ENCODE results near the gene TMPRSS6. TPM values are rescaled to one million over a fixed set of nuclear protein-coding genes. Genes with fewer than 3 reads are reported as not detected.

Gene TMPRSS6
- total RNA-seq, 2 experiments from 2014 or later: 11.3 to 12.4 TPM

GRCh38 chr22:37080838-37081237 lies 28.7 kb downstream of the TMPRSS6 start:
- POLR2A ChIA-PET: interaction anchor here (1.1 to 5.2 kb wide), 6 partner anchors 10 to 159 kb away, joined by 3 to 70 read pairs (median 4); partner anchors contain the start of gene IL2RB
- peak overlapping the region; percentile 99 for H3K27ac Mint-ChIP-seq

DNA sequence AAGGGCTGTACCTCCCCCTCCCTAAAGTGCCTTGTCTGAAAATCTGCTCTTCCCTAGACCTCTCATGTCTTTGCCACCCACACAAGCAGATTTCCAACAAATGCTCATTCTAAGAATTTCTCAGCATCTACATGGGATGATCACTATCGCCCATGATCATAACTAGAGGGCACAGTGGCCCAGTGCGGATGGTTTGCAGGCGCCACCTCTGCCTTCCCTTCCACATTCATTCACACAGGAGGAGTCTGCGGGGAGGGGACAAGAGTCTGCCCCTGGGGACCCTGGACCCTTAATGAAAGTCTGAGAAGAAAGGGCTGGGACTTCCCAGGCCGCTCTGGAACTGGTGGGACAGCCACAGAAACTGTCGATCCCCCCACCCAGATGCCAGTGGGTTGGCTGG lies 29.1 kb downstream of the TMPRSS6 start:
- intact Hi-C loops (cut with micrococcal nuclease): no loop called here
- peaks cover 5% of the 10 kb centered on the region for H3K27me3 Mint-ChIP-seq

More at GRCh38 chr22:37080838-37081237, 28.7 kb downstream of the TMPRSS6 start:
- Mint-ChIP-seq H3K27me3 (peaks cover 5% of the 10 kb centered on the region), H3K36me3 (ENCODE audit: low read depth) (peaks cover 2% of the 10 kb centered on the region), H3K4me3 (no peak overlapping the region), H3K4me1 (ENCODE audit: low read depth) (peaks cover 61% of the 10 kb centered on the region), H3K9me3 (no peaks in the 10 kb centered on the region)
- intact Hi-C loops (cut with micrococcal nuclease): no loop called here
- ATAC-seq: no peak
- CTCF ChIA-PET: interaction anchor here (0.9 to 3.9 kb wide), 4 partner anchors 20 to 178 kb away, joined by 3 to 43 read pairs (median 8); no protein-coding TSS in a partner anchor
- peak; percentile 31 for DNase-seq
- no peak for TF ChIP-seq CTCF (IDR thresholded peaks at IDR 0.05)

DNA sequence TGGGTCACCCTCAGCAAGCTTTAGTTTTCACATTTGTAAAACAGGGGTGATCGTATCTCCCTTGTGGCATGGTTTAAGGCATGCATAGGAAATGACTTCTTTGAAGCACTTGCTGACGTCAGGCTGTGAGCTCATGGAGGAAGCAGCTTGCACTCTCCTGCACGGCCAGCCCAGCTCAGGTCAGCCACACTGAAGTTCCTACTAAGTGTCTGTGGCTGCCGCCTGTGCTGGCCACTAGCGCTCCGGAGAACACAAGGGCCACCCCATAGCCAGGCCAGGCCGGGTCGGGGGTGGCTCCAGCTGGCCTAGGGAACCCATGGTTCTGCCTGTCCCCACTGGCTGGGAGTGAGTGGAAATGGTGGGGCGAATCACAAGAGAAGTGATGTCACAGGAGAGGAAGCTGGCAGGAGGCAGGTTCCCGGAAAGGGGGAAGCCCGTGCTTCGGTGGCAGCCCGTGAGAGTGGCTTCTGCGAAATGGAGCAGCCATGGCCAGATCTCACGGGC lies 29.8 kb downstream of the TMPRSS6 start:
- Mint-ChIP-seq H3K4me3 (peak overlapping the region; percentile 72), H3K4me1 (ENCODE audit: low read depth) (peaks cover 61% of the 10 kb centered on the region), H3K9me3 (no peaks in the 10 kb centered on the region), H3K36me3 (ENCODE audit: low read depth) (peaks cover 2% of the 10 kb centered on the region), H3K27ac (peak overlapping the region; percentile 99), H3K27me3 (peaks cover 10% of the 10 kb centered on the region)
- ChIA-PET CTCF (interaction anchor here (0.8 to 3.9 kb wide), 16 partner anchors 9 to 223 kb away, joined by 3 to 43 read pairs (median 6); partner anchors contain the start of gene IL2RB), POLR2A (interaction anchor here (0.6 to 5.2 kb wide), 12 partner anchors 11 to 160 kb away, joined by 3 to 70 read pairs (median 4); partner anchors contain the start of genes IL2RB, MPST and TST)
- intact Hi-C loops (cut with micrococcal nuclease): loop anchor here (2.0 to 5.0 kb wide), 2 partner anchors 43 to 119 kb away; no protein-coding TSS in a partner anchor
- DNase-seq: peak; percentile 98
- no peak for TF ChIP-seq CTCF (IDR thresholded peaks at IDR 0.05)
- ATAC-seq: peak; percentile 73

More for the DNA sequence above, 29.1 kb downstream of the TMPRSS6 start:
- no peak for TF ChIP-seq CTCF (IDR thresholded peaks at IDR 0.05)
- H3K4me3 Mint-ChIP-seq: peak overlapping the region; percentile 72
- ATAC-seq: peak; percentile 17
- CTCF ChIA-PET: interaction anchor here (0.9 to 3.9 kb wide), 12 partner anchors 8 to 180 kb away, joined by 3 to 43 read pairs (median 10); partner anchors contain the start of gene IL2RB
- peak overlapping the region; percentile 99 for H3K27ac Mint-ChIP-seq
- peaks cover 61% of the 10 kb centered on the region for H3K4me1 Mint-ChIP-seq (ENCODE audit: low read depth)
- DNase-seq: peak; percentile 51
- H3K36me3 Mint-ChIP-seq (ENCODE audit: low read depth): peaks cover 2% of the 10 kb centered on the region
- H3K9me3 Mint-ChIP-seq: no peaks in the 10 kb centered on the region
- POLR2A ChIA-PET: interaction anchor here (1.1 to 5.2 kb wide), 8 partner anchors 10 to 159 kb away, joined by 3 to 70 read pairs (median 6); partner anchors contain the start of gene IL2RB

DNA sequence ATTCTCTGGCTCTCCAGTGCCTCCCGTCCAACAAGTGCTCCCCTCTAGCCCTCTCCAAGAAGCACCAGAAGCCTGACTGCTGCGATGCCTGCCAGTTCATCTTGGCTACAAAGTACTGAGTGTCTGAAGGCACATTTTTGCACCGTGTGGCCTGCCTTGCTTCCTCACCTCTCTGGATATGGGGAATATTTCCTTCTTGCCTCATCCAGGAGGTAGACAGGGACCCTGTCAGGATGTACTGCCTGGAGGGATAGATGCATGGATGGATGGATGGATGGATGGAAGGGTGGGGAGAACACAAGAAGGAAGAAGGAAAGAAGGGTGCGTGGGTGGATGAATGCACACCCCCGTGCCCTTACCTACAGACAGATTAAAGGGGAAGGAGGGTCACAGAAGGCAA lies 30.4 kb downstream of the TMPRSS6 start:
- ATAC-seq: no peak
- ChIA-PET POLR2A (interaction anchor here (0.6 to 5.2 kb wide), 9 partner anchors 11 to 143 kb away, joined by 3 to 70 read pairs (median 4); partner anchors contain the start of gene IL2RB), CTCF (interaction anchor here (0.8 to 3.9 kb wide), 14 partner anchors 9 to 223 kb away, joined by 3 to 43 read pairs (median 7); partner anchors contain the start of gene IL2RB)
- intact Hi-C loops (cut with micrococcal nuclease): loop anchor here (2.0 to 5.0 kb wide), 2 partner anchors 43 to 120 kb away; no protein-coding TSS in a partner anchor
- Mint-ChIP-seq H3K36me3 (ENCODE audit: low read depth) (peaks cover 2% of the 10 kb centered on the region), H3K27ac (peak overlapping the region; percentile 99), H3K9me3 (no peaks in the 10 kb centered on the region), H3K27me3 (peaks cover 16% of the 10 kb centered on the region), H3K4me1 (ENCODE audit: low read depth) (peaks cover 61% of the 10 kb centered on the region), H3K4me3 (peak overlapping the region; percentile 72)
- no peak for TF ChIP-seq CTCF (IDR thresholded peaks at IDR 0.05)
- peak; percentile 39 for DNase-seq
